ENCODE results near the gene ADAMTS6. TPM values are rescaled to one million over a fixed set of nuclear protein-coding genes. Genes with fewer than 3 reads are reported as not detected.

ADAMTS6 gene
- total RNA-seq, 1 donor from 2014 or later, result 21.5 TPM

- H3K9me3 Mint-ChIP-seq (ENCODE audit: low read depth), result no peaks in the 10 kb centered on the region
- H3K4me1 Mint-ChIP-seq (ENCODE audit: low read depth), result peaks cover 33% of the 10 kb centered on the region
- DNase-seq (ENCODE audit: low spot score), result no peak
- H3K4me3 Mint-ChIP-seq (ENCODE audit: unreplicated experiment), result no peak overlapping the region
- TF ChIP-seq CTCF (IDR thresholded peaks at IDR 0.05), result no peak
- H3K36me3 Mint-ChIP-seq (ENCODE audit: low read depth), result peaks cover 7% of the 10 kb centered on the region
- H3K27me3 Mint-ChIP-seq (ENCODE audit: low read depth), result no peaks in the 10 kb centered on the region
- no peak overlapping the region for H3K27ac Mint-ChIP-seq (ENCODE audit: unreplicated experiment)
These were observed 217.3 kb downstream of the ADAMTS6 start for GRCh38 chr5:65264420-65264819.

GRCh38 chr5:65263321-65263720, 218.4 kb downstream of the ADAMTS6 start:
- Mint-ChIP-seq H3K27ac (ENCODE audit: unreplicated experiment) (no peak overlapping the region), H3K36me3 (ENCODE audit: low read depth) (peaks cover 13% of the 10 kb centered on the region), H3K27me3 (ENCODE audit: low read depth) (no peaks in the 10 kb centered on the region), H3K9me3 (ENCODE audit: low read depth) (no peaks in the 10 kb centered on the region), H3K4me1 (ENCODE audit: low read depth) (peaks cover 33% of the 10 kb centered on the region), H3K4me3 (ENCODE audit: unreplicated experiment) (no peak overlapping the region)
- DNase-seq (ENCODE audit: low spot score), result no peak
- TF ChIP-seq CTCF (IDR thresholded peaks at IDR 0.05), result no peak

- Mint-ChIP-seq H3K27me3 (ENCODE audit: low read depth) (no peaks in the 10 kb centered on the region), H3K36me3 (ENCODE audit: low read depth) (peaks cover 17% of the 10 kb centered on the region), H3K27ac (ENCODE audit: unreplicated experiment) (peak overlapping the region; percentile 89), H3K4me1 (ENCODE audit: low read depth) (peaks cover 32% of the 10 kb centered on the region), H3K9me3 (ENCODE audit: low read depth) (no peaks in the 10 kb centered on the region), H3K4me3 (ENCODE audit: unreplicated experiment) (peak overlapping the region; percentile 48)
- TF ChIP-seq CTCF (IDR thresholded peaks at IDR 0.05), result no peak
- DNase-seq (ENCODE audit: low spot score), result no peak
These were observed 219.1 kb downstream of the ADAMTS6 start for GRCh38 chr5:65262649-65263059.

GRCh38 chr5:65262096-65262495, 219.6 kb downstream of the ADAMTS6 start:
- peak overlapping the region; percentile 89 for H3K27ac Mint-ChIP-seq (ENCODE audit: unreplicated experiment)
- H3K4me1 Mint-ChIP-seq (ENCODE audit: low read depth), result peaks cover 31% of the 10 kb centered on the region
- H3K9me3 Mint-ChIP-seq (ENCODE audit: low read depth), result no peaks in the 10 kb centered on the region
- no peak for DNase-seq (ENCODE audit: low spot score)
- H3K4me3 Mint-ChIP-seq (ENCODE audit: unreplicated experiment), result peak overlapping the region; percentile 1
- peaks cover 19% of the 10 kb centered on the region for H3K36me3 Mint-ChIP-seq (ENCODE audit: low read depth)
- H3K27me3 Mint-ChIP-seq (ENCODE audit: low read depth), result no peaks in the 10 kb centered on the region
- no peak for TF ChIP-seq CTCF (IDR thresholded peaks at IDR 0.05)

- H3K36me3 Mint-ChIP-seq (ENCODE audit: low read depth), result peaks cover 19% of the 10 kb centered on the region
- TF ChIP-seq CTCF (IDR thresholded peaks at IDR 0.05), result no peak
- no peak for DNase-seq (ENCODE audit: low spot score)
These were observed 220.2 kb downstream of the ADAMTS6 start for GRCh38 chr5:65261499-65261898.

More at GRCh38 chr5:65261499-65261898, 220.2 kb downstream of the ADAMTS6 start:
- no peaks in the 10 kb centered on the region for H3K27me3 Mint-ChIP-seq (ENCODE audit: low read depth)
- H3K4me3 Mint-ChIP-seq (ENCODE audit: unreplicated experiment), result no peak overlapping the region
- no peaks in the 10 kb centered on the region for H3K9me3 Mint-ChIP-seq (ENCODE audit: low read depth)
- peak overlapping the region; percentile 77 for H3K27ac Mint-ChIP-seq (ENCODE audit: unreplicated experiment)
- peaks cover 31% of the 10 kb centered on the region for H3K4me1 Mint-ChIP-seq (ENCODE audit: low read depth)
